ENCODE data around the gene TAF1A.

- no peak for TF ChIP-seq EZH2 (IDR thresholded peaks at IDR 0.05; ENCODE audit: insufficient read depth, poor library complexity, severe bottlenecking)
- no peak for TF ChIP-seq EZH2phosphoT487 (IDR thresholded peaks at IDR 0.05; ENCODE audit: insufficient read depth, low read depth)
These were observed 7.0 kb upstream of the TAF1A start for GRCh38 chr1:222596696-222597095.
